ENCODE measurements around the gene NEMP1. TPM values are rescaled to one million over a fixed set of nuclear protein-coding genes. Genes with fewer than 3 reads are reported as not detected.
"Not testable (repeated sequence)": the region's sequence is repeated elsewhere in the genome, so short reads cannot be mapped to it uniquely, and the experiment has no call there.

NEMP1 gene
- total and polyA plus RNA-seq, 2 donors = 8.5 to 18.0 TPM

DNA sequence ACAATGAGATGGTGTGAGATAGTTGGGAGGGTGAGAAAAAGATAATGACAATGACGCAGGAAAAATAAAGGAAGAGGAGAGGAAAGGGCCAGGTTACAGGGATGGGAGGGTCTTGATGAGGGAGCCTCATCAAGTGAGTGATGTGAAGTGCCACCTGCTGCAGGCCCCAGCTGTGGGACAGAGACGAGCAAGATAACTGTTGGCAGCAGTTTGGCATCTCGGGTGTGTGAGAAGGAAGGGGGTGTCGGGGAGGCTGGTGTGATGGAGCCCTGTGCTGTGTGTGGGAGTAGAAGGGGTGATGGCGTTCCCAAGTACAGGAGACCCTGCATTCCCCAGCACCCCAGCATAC is 50.8 kb downstream of the NEMP1 start:
- no peak for DNase-seq (ENCODE audit: extremely low spot score)
- H3K4me1 ChIP-seq (ENCODE audit: insufficient read depth) = no peaks in the 10 kb centered on the region
- 76% methylated on average over 5 of the region's 5 CpGs for WGBS
- H3K27ac ChIP-seq (ENCODE audit: low read depth) = no peak overlapping the region
- H3K4me3 ChIP-seq (ENCODE audit: low read depth, low read length) = no peak overlapping the region
- no peaks in the 10 kb centered on the region for H3K36me3 ChIP-seq (ENCODE audit: insufficient read depth)

DNA sequence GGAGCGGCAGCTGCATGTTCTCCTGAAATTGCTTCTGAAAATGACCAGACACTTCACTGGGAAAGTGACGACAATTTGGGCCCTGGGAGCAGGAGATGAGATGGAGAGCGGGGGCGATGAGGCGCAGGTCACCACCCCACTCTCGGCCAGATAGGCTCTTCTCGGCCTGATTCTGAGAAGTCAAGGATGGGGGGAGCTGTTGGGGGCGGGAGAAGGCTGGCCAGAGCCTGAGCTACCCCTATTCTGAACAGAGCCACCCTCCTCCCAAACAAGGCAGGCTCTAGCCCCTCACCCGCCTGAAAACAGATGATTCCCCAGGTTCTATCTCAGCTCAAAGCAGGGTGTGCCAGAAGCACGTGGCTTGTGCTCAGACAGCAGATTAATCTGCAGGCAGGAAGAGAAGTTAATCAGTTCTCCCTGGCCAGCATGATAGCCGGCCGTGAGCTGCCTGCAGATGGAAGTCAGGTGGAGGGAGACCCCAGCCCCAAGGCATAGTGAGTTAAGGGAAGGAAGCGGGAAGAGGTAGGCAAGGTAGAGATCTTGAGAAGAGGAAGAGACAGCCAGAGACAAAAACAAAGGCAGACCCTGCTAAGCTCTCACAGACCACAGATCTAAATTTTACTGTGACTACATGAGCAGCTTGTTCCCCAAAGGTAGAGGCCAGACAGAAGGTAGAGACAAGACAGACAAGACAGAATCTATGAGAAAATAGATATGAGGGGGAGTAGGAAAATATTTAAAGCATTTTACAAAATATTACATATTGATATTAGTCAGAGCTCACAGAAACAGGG is 51.4 kb downstream of the NEMP1 start:
- DNase-seq (ENCODE audit: extremely low spot score) = no peak
- no peak overlapping the region for H3K27ac ChIP-seq (ENCODE audit: low read depth)
- no peak overlapping the region for H3K4me3 ChIP-seq (ENCODE audit: low read depth, low read length)
- no peaks in the 10 kb centered on the region for H3K4me1 ChIP-seq (ENCODE audit: insufficient read depth)
- WGBS = 58% methylated on average over 13 of the region's 13 CpGs
- H3K36me3 ChIP-seq (ENCODE audit: insufficient read depth) = no peaks in the 10 kb centered on the region

DNA sequence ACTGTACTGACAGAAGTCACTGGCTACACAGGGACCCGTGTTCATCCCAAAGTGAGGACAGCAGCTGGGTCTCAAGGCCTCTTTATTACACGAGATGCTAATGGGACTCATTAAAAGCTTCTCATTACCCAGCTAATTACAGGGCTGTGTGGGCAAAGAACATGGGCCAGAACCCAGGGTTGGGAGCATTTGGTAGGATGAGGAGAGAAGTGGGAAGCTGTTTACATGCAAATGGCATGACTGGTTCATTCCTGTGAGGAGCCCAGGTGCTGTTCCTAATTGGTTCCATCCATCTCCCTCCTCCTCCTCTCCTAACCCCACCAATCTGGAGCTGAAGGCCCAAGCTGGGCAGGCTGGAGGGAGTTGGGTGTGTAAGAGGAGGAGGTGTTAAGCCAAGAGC is 53.4 kb downstream of the NEMP1 start:
- H3K4me3 ChIP-seq (ENCODE audit: low read depth, low read length) = no peak overlapping the region
- DNase-seq (ENCODE audit: extremely low spot score) = no peak
- H3K27ac ChIP-seq (ENCODE audit: low read depth) = no peak overlapping the region
- H3K36me3 ChIP-seq (ENCODE audit: insufficient read depth) = no peaks in the 10 kb centered on the region
- H3K4me1 ChIP-seq (ENCODE audit: insufficient read depth) = no peaks in the 10 kb centered on the region
- 68% methylated on average over 2 of the region's 2 CpGs for WGBS

DNA sequence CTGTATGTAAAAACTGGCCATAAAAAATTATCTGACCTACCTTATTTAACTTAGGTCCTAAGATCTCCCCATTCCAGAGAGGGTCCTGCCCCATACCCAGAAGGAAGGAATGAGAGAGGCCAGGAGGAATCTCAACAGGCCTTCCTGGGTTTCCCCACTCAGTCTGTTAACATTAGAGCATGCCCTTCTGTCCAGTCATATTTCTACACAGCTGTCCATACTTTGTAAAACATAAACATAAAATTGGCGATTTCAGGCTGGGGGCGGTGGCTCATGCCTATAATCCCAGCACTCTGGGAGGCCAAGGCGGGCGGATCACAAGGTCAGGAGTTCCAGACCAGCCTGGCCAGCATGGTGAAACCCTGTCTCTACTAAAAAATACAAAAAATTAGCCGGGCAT is 56.3 kb downstream of the NEMP1 start:
- 69% methylated on average over 5 of the region's 5 CpGs for WGBS
- H3K4me3 ChIP-seq (ENCODE audit: low read depth, low read length); H3K27ac ChIP-seq (ENCODE audit: low read depth); H3K4me1 ChIP-seq (ENCODE audit: insufficient read depth); DNase-seq (ENCODE audit: extremely low spot score); H3K36me3 ChIP-seq (ENCODE audit: insufficient read depth): not testable (repeated sequence)

DNA sequence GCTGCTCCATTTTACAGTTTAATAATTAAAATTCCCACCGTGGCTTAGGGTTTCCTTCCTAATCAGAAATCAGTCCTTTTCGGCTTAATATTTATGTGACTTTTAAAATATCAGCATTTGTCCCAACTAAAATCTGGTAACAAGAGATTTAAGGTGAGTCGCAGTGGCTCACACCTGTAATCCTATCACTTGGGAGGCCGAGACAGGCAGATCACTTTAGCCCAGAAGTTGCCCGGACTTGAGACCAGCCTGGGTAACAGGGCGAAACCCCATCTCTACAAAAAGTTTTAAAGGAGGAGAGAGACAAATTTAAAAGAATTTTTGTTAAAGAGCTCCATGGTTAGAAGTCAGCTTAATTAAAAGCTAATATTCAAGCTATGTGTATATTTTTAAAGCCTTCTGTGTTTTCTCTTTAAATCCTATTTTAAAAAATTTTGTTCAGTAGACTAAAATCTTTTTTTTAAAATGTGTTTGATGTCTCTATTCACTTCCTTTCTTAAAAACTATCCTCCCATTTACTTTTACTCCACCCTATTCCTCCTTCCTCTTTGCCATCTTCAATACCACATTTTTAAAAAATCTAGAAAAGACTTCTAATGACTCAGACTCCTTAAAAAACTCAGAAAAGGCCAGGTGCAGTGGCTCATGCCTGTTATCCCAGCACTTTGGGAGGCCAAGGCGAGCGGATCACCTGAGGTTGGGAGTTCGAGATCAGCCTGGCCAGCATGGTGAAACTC is 58.4 kb downstream of the NEMP1 start:
- 89% methylated on average over 9 of the region's 9 CpGs for WGBS
- H3K36me3 ChIP-seq (ENCODE audit: insufficient read depth) = no peaks in the 10 kb centered on the region
- no peaks in the 10 kb centered on the region for H3K4me1 ChIP-seq (ENCODE audit: insufficient read depth)
- no peak overlapping the region for H3K27ac ChIP-seq (ENCODE audit: low read depth)
- H3K4me3 ChIP-seq (ENCODE audit: low read depth, low read length) = no peak overlapping the region
- no peak for DNase-seq (ENCODE audit: extremely low spot score)

DNA sequence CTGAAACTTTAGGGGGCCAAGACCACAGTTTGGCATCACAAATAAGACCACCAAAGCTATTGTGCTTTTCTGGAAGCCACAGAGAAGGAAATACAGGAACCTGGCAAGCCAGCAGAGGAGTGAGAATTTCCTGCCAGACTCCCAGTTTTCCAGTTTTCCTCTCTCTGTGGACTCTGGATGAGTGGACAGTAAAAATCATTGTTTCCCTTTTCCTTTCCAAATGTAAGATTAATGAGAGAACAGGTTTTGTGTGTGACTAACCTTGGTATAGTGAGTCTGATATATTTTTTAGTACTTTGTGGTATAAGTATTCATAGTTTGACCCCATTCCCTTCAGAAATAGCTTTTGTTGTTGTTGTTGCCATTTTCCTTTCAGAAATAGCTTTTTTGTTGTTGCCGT is 59.7 kb downstream of the NEMP1 start:
- Histone ChIP-seq H3K27ac (ENCODE audit: low read depth) (no peak overlapping the region), H3K4me1 (ENCODE audit: insufficient read depth) (no peaks in the 10 kb centered on the region), H3K4me3 (ENCODE audit: low read depth, low read length) (no peak overlapping the region), H3K36me3 (ENCODE audit: insufficient read depth) (no peaks in the 10 kb centered on the region)
- 87% methylated on average over 1 of the region's 1 CpG for WGBS
- no peak for DNase-seq (ENCODE audit: extremely low spot score)

DNA sequence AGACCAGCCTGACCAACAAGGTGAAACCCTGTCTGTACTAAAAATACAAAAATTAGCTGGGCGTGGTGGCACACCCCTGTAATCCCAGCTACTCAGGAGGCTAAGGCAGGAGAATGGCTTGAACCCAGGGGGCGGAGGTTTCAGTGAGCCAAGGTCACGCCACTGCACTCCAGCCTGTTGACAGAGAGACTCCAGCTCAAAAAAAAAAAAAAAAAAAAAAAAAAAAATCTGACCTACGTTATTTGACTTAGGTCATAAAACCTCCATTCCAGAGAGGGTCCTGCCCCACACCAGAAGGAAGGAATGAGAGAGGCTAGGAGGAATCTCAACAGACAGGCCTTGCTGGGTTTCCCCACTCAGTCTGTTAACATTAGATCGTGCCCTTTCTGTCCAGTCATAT is 60.2 kb downstream of the NEMP1 start:
- not testable (repeated sequence) for H3K27ac ChIP-seq (ENCODE audit: low read depth); H3K36me3 ChIP-seq (ENCODE audit: insufficient read depth); DNase-seq (ENCODE audit: extremely low spot score); H3K4me3 ChIP-seq (ENCODE audit: low read depth, low read length); H3K4me1 ChIP-seq (ENCODE audit: insufficient read depth)
- 82% methylated on average over 5 of the region's 5 CpGs for WGBS

DNA sequence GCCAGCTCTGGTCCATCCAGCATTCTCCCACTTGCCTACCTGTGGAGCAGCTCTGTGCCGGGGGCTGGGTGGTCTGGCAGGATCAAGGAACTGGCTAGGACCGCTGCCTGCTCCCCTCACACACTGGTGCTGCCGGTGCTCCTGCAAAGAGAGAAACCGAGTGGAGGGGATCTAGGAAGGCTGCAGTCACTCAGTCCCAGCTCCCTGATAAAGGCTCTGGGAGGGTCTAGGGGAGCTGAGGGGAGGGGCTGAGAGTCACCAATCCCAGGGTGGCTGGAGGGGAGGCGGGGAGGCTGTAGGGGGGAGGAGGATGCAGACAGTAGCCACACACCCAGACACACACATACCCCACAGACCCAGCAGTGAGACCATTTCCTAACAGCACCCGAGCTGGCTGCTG is 62.2 kb downstream of the NEMP1 start, which contains the start of gene TAC3:
Gene TAC3 (minus strand): TSS at position 182 of the 400 bp plus-strand sequence. CDS start 732 bp downstream, outside the sequence.
- Histone ChIP-seq H3K36me3 (ENCODE audit: insufficient read depth) (no peaks in the 10 kb centered on the region), H3K27ac (ENCODE audit: low read depth) (no peak within 1 kb of the TSS), H3K4me3 (ENCODE audit: low read depth, low read length) (no peak within 1 kb of the TSS), H3K4me1 (ENCODE audit: insufficient read depth) (no peaks in the 10 kb centered on the region)
- no peak for DNase-seq (ENCODE audit: extremely low spot score)
- WGBS = 36% methylated on average over 6 of the region's 6 CpGs

DNA sequence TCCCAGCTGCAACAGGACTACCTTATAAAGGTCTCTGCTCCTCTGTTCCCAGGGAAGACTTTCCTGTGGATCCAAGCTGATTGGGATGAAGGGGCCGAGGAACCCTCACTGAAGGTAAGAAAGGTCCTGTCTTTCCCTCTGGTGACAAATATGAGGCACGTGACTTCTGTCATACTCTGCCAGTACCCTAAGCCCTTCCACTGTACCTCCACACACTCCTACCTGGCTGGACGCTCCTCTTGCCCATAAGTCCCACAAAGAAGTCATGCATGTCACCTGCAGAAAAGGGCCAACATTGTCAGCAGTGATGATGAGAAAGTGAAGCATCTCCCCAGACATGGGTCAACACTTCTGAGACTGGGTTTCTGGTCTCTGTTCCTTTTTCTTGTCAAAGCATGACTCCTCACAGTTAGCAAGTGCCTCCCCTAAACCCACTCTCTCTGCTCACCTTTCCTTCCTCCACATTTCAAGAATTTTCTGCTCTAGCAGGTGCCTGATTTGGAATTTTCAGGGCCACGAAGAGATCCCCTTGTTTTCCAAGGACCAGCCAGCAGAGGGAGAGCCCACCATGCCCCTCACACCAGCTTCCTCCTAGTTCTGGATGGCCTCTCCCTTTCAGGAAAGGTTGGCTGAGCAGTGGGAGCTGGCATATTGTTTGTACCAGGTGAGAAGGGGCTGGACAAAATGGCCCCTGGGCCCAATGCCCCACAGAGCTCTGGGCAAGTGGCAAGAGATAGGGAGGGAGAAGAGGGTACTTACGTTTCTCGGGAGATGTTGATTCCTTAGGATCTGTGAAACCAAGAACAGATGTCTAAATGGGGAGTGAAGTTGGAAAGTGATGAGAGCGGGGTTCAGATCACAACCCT is 65.8 kb downstream of the NEMP1 start:
- Histone ChIP-seq H3K4me3 (ENCODE audit: low read depth, low read length) (no peak overlapping the region), H3K36me3 (ENCODE audit: insufficient read depth) (no peaks in the 10 kb centered on the region), H3K4me1 (ENCODE audit: insufficient read depth) (no peaks in the 10 kb centered on the region), H3K27ac (ENCODE audit: low read depth) (no peak overlapping the region)
- DNase-seq (ENCODE audit: extremely low spot score) = no peak
- WGBS = 77% methylated on average over 7 of the region's 7 CpGs

DNA sequence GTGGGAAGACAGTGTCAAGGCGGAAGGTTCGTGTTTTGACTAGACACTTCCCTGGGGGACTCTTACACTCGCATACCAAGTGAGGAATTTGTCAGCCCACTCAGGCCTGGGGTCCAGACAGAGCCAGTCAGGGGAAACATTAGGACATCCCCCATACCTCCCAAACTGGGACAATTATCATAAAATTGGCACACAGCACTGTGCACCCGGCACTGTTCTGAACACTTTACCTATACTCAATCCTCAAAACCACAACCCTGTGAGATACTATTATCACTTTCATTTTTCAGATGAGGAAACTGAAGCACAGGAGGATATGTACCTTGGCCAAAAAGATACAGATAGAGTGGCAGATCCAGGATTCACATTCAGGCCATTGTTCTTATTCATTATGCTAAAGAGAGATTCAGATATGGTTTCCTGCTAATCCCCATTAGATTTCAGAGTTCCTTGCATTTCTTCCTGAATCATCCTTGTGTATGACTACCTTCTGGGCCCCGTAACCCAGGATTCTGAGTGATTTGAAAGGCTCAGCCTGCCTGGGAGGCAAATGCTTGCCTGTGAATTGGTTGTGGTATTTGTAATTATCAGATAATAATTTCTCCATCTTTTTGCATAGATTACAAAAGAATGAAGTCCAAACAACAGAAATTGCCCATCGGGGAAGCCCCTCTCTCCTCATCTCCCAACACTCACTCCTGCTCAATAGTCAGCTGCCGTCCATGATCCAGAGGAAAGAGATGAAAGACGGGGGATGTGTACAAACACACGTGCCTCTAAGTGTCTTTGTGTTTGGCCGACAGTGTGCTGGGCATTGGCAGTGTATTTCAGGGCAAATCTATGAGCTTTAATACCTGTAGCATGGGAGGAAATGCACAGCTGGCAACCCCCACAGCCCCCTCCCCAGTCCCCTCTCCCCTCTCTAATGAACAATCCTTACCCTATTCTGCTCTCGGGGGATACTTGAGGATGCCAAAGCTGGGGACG is 66.9 kb downstream of the NEMP1 start:
- Histone ChIP-seq H3K36me3 (ENCODE audit: insufficient read depth) (no peaks in the 10 kb centered on the region), H3K4me1 (ENCODE audit: insufficient read depth) (no peaks in the 10 kb centered on the region), H3K27ac (ENCODE audit: low read depth) (no peak overlapping the region), H3K4me3 (ENCODE audit: low read depth, low read length) (no peak overlapping the region)
- WGBS = 65% methylated on average over 12 of the region's 12 CpGs
- no peak for DNase-seq (ENCODE audit: extremely low spot score)

DNA sequence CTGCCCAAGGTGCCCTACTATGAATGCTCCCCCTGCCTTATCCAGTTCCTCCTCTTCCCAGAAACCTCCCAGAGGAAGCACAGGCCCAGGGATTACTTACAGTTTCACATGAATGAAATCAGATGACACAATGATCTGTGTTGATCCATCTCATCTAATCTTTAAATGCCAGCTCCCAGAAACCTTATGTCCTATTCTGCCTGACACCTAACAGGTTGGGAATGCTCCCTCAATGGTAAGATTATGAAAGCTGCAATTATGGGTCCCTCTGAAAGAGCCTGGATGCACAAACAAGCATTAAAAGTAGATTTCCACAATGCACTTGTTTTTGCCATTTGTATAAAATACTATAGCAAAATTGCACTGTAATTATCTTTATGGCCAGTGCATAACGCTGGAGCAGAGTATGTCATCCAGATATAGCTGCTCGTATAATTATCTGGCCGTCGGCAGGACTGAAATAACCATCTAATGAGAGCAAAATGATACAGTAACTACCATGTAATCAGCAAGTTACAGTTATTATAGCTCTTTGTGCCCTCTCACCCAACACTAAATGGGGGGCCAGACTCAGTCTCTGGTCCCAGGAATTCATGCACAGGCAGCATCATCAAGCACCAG is 67.9 kb downstream of the NEMP1 start:
- Histone ChIP-seq H3K4me3 (ENCODE audit: low read depth, low read length) (no peak overlapping the region), H3K27ac (ENCODE audit: low read depth) (no peak overlapping the region), H3K36me3 (ENCODE audit: insufficient read depth) (no peaks in the 10 kb centered on the region), H3K4me1 (ENCODE audit: insufficient read depth) (no peaks in the 10 kb centered on the region)
- DNase-seq (ENCODE audit: extremely low spot score) = no peak
- 71% methylated on average over 4 of the region's 4 CpGs for WGBS

DNA sequence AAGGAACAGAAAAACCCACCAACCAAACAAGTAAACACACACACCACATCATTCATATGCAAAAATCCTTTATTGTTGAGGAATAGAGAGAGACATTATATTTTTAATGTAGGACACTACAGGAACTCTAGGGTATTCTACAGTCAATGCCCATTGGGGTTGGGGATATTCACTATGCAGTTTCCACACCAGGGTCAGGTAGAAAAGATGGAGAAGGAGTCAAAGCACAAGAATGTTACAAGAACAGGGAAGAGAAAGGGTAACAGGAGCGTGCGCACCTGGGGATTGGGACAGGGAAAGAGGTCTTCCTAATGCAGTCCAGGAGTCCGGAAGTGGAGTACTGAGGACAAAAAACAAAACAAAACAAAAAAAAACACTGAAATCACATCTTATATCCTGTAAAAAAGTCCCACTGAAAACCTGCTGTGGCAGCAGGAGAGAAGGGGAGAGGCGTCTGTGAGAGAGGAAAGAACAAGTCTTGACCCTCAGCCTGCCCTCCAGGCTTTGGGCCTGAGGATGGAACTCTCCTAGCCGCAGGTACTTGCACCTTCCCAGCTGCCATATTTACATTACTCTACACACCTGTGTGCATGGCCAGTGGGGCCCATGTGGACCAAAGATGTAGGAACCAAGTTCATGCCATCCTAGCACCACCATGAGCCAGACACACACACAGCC is 68.5 kb downstream of the NEMP1 start:
- Histone ChIP-seq H3K36me3 (ENCODE audit: insufficient read depth) (no peaks in the 10 kb centered on the region), H3K4me3 (ENCODE audit: low read depth, low read length) (no peak overlapping the region), H3K27ac (ENCODE audit: low read depth) (no peak overlapping the region), H3K4me1 (ENCODE audit: insufficient read depth) (no peaks in the 10 kb centered on the region)
- WGBS = 92% methylated on average over 5 of the region's 5 CpGs
- DNase-seq (ENCODE audit: extremely low spot score) = no peak
